ENCODE data around the gene ITGA3. TPM values are rescaled to one million over a fixed set of nuclear protein-coding genes. Genes with fewer than 3 reads are reported as not detected.

Gene ITGA3
- 360 to 414 TPM (median 396 TPM) in 5 replicates for total RNA-seq (2022; extraction: Qiagen RNA extraction)

GRCh38 chr17:50055426-50056216 is at the start of gene ITGA3:
Gene ITGA3 (plus strand): TSS chr17:50056110. CDS start chr17:50056440, 330 bp downstream.

GRCh38 chr17:50094753-50095619 is 39.1 kb downstream of the ITGA3 start, which contains the start of gene PDK2:
Gene PDK2 (plus strand): TSS chr17:50095351. CDS start chr17:50095436, 85 bp downstream.

GRCh38 chr17:50129728-50130558 is 74.0 kb downstream of the ITGA3 start, which contains the start of gene SAMD14:
Gene SAMD14 (minus strand): TSS chr17:50130160. CDS start chr17:50124959, 5,201 bp downstream.

Other genes with a start within 250 kb of the ITGA3 start
- gene TAC4, start 208.0 kb upstream of the ITGA3 start, total RNA-seq (2022; extraction: Qiagen RNA extraction): not detected in 5 replicates
- 1.8 to 2.9 TPM (median 2.7 TPM) in 5 replicates for gene DLX4, start 86.9 kb upstream of the ITGA3 start, total RNA-seq (2022; extraction: Qiagen RNA extraction)
- gene DLX3, start 60.9 kb upstream of the ITGA3 start, total RNA-seq (2022; extraction: Qiagen RNA extraction): 0.05 to 0.16 TPM (median 0.07 TPM) in 4 of 5 replicates, not detected in the other
- 13.8 to 17.7 TPM (median 15.1 TPM) in 5 replicates for gene PDK2, start 39.2 kb downstream of the ITGA3 start, total RNA-seq (2022; extraction: Qiagen RNA extraction)
- 0.35 to 0.56 TPM (median 0.37 TPM) in 5 replicates for gene SAMD14, start 74.0 kb downstream of the ITGA3 start, total RNA-seq (2022; extraction: Qiagen RNA extraction)
- 46.7 to 50.9 TPM (median 47.8 TPM) in 5 replicates for gene PPP1R9B, start 94.6 kb downstream of the ITGA3 start, total RNA-seq (2022; extraction: Qiagen RNA extraction)
- 1.1 to 2.9 TPM (median 1.7 TPM) in 5 replicates for gene SGCA, start 109.9 kb downstream of the ITGA3 start, total RNA-seq (2022; extraction: Qiagen RNA extraction)
- 4.5 to 10.2 TPM (median 8.8 TPM) in 5 replicates for gene COL1A1, start 145.5 kb downstream of the ITGA3 start, total RNA-seq (2022; extraction: Qiagen RNA extraction)
- 14.9 to 23.2 TPM (median 16.1 TPM) in 5 replicates for gene TMEM92, start 218.4 kb downstream of the ITGA3 start, total RNA-seq (2022; extraction: Qiagen RNA extraction)

Measured in A549 treated with Hydrocortisone at 1 μM for 4 hours (cell line).